Measurements from ENCODE around the gene CALML4.

DNA sequence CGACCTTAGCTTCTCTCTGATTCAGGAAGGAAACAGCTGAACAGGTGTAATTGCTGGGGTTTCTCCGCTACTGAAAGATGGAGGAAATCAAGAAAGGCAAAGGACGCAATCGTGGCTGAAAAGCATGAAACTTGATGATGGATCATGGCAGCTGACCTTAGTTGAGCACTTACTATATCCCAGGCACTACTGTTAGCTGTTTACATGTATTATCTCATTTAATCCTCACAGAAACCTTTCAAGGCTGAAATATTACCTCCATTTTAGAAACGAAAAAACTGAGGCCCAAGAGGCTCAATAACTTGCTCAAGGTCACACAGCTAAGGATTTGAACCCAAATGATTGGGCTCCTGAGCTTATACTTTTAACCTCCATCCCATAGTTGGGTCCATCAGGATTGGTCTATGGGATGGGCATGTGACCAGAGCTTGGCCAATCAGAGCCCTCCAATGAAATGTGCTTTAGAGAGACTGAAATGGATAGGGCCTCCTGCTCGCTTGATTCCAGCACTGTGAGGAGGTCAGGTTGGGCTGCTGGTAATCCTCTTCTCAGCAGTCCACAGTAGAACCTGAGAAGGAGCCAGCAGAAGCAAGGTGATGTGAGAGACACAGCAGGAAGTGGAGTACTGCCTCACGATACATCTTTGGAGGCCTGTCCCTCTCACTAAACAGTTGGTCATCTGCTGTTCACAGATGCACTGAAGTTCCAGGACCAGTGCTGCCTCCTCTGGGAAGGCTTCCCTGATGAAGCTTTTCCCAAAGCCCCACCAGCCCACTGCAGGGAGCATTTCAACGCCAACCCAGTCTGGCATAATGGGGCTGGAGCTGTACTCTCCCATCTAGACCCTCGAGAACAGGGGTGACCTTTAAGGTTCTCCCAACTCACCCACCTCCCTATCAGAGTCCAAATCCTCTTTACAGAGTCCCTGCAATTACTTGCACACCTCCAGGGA lies 14.0 kb upstream of the CALML4 start:
- TF ChIP-seq, protein P1, sequence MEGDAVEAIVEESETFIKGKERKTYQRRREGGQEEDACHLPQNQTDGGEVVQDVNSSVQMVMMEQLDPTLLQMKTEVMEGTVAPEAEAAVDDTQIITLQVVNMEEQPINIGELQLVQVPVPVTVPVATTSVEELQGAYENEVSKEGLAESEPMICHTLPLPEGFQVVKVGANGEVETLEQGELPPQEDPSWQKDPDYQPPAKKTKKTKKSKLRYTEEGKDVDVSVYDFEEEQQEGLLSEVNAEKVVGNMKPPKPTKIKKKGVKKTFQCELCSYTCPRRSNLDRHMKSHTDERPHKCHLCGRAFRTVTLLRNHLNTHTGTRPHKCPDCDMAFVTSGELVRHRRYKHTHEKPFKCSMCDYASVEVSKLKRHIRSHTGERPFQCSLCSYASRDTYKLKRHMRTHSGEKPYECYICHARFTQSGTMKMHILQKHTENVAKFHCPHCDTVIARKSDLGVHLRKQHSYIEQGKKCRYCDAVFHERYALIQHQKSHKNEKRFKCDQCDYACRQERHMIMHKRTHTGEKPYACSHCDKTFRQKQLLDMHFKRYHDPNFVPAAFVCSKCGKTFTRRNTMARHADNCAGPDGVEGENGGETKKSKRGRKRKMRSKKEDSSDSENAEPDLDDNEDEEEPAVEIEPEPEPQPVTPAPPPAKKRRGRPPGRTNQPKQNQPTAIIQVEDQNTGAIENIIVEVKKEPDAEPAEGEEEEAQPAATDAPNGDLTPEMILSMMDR (IDR thresholded peaks at IDR 0.05): no peak
- no peak for TF ChIP-seq POLR2A (IDR thresholded peaks at IDR 0.05)
